ENCODE results near the gene ZNF280D. TPM values are rescaled to one million over a fixed set of nuclear protein-coding genes. Genes with fewer than 3 reads are reported as not detected.

Gene ZNF280D
- total RNA-seq, 1 experiment from 2014 or later, result 28.7 TPM

- Histone ChIP-seq H3K4me3 (ENCODE audit: low read depth, low read length) (no peak overlapping the region), H3K27me3 (replicated peaks; ENCODE audit: control insufficient read depth, insufficient read depth, low read length) (no peaks in the 10 kb centered on the region), H3K4me1 (no peaks in the 10 kb centered on the region), H3K36me3 (ENCODE audit: control insufficient read depth, insufficient read depth, low read length) (no peaks in the 10 kb centered on the region), H3K9me3 (no peaks in the 10 kb centered on the region)
- no peak for DNase-seq
- no peaks in the 10 kb centered on the region for H3K9me3 Mint-ChIP-seq (ENCODE audit: unreplicated experiment)
- ChIA-PET POLR2A (no interaction called here), CTCF (no interaction called here)
- no peak overlapping the region for H3K4me3 Mint-ChIP-seq (ENCODE audit: unreplicated experiment)
- TF ChIP-seq, protein P1, sequence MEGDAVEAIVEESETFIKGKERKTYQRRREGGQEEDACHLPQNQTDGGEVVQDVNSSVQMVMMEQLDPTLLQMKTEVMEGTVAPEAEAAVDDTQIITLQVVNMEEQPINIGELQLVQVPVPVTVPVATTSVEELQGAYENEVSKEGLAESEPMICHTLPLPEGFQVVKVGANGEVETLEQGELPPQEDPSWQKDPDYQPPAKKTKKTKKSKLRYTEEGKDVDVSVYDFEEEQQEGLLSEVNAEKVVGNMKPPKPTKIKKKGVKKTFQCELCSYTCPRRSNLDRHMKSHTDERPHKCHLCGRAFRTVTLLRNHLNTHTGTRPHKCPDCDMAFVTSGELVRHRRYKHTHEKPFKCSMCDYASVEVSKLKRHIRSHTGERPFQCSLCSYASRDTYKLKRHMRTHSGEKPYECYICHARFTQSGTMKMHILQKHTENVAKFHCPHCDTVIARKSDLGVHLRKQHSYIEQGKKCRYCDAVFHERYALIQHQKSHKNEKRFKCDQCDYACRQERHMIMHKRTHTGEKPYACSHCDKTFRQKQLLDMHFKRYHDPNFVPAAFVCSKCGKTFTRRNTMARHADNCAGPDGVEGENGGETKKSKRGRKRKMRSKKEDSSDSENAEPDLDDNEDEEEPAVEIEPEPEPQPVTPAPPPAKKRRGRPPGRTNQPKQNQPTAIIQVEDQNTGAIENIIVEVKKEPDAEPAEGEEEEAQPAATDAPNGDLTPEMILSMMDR (IDR thresholded peaks at IDR 0.05; ENCODE audit: insufficient read depth in 1 of 2, low read depth in 1 of 2, low read length in 1 of 2, severe bottlenecking in 1 of 2, unreplicated experiment in 1 of 2), result no peak
- H3K36me3 Mint-ChIP-seq (ENCODE audit: insufficient read depth, unreplicated experiment), result no peaks in the 10 kb centered on the region
- intact Hi-C loops (cut with micrococcal nuclease; ENCODE audit: unreplicated experiment), result no loop called here
- H3K27me3 Mint-ChIP-seq (ENCODE audit: insufficient read depth, unreplicated experiment), result no peaks in the 10 kb centered on the region
- no TSS peak for BruUV-seq (replicated peaks)
- H3K4me1 Mint-ChIP-seq (ENCODE audit: low read depth, unreplicated experiment), result peaks cover 6% of the 10 kb centered on the region
- H3K27ac Mint-ChIP-seq (ENCODE audit: unreplicated experiment), result no peak overlapping the region
Observed at GRCh38 chr15:56675930-56676329, 57.4 kb downstream of the ZNF280D start.

DNA sequence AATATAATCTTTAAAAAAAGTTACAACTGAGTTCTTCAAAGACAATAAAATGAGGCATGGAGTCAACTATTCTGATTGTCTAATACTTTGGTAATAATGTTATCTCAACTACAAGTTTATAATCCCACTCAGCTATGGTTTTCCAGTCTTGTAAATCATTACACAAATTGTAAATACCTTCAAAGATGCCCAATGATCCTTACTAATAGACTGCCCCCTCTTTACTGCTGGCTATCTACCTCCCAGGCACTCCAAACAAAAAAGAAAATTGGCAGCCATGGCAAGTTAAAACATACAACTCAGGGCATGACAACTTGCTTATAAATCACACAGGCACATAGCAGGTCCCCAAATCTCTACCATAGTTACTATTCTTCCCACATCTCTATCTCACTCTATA, 58.5 kb downstream of the ZNF280D start:
- Mint-ChIP-seq H3K36me3 (ENCODE audit: insufficient read depth, unreplicated experiment) (no peaks in the 10 kb centered on the region), H3K27me3 (ENCODE audit: insufficient read depth, unreplicated experiment) (no peaks in the 10 kb centered on the region), H3K4me1 (ENCODE audit: low read depth, unreplicated experiment) (peaks cover 6% of the 10 kb centered on the region), H3K27ac (ENCODE audit: unreplicated experiment) (no peak overlapping the region), H3K4me3 (ENCODE audit: unreplicated experiment) (no peak overlapping the region), H3K9me3 (ENCODE audit: unreplicated experiment) (no peaks in the 10 kb centered on the region)
- POLR2A ChIA-PET, result no interaction called here
- Histone ChIP-seq H3K9me3 (no peaks in the 10 kb centered on the region), H3K4me3 (ENCODE audit: low read depth, low read length) (no peak overlapping the region), H3K36me3 (ENCODE audit: control insufficient read depth, insufficient read depth, low read length) (no peaks in the 10 kb centered on the region), H3K4me1 (no peaks in the 10 kb centered on the region), H3K27me3 (replicated peaks; ENCODE audit: control insufficient read depth, insufficient read depth, low read length) (no peaks in the 10 kb centered on the region)
- CTCF ChIA-PET, result no interaction called here
- intact Hi-C loops (cut with micrococcal nuclease; ENCODE audit: unreplicated experiment), result no loop called here
- BruUV-seq (replicated peaks), result no TSS peak
- DNase-seq, result peak in 1 of 2 experiments; percentile 3
- TF ChIP-seq, protein P1 (IDR thresholded peaks at IDR 0.05; ENCODE audit: insufficient read depth in 1 of 2, low read depth in 1 of 2, low read length in 1 of 2, severe bottlenecking in 1 of 2, unreplicated experiment in 1 of 2), result no peak

GRCh38 chr15:56672721-56673120, 60.6 kb downstream of the ZNF280D start:
- no peaks in the 10 kb centered on the region for H3K36me3 ChIP-seq (ENCODE audit: control insufficient read depth, insufficient read depth, low read length)
- peaks cover 6% of the 10 kb centered on the region for H3K4me1 Mint-ChIP-seq (ENCODE audit: low read depth, unreplicated experiment)
- POLR2A ChIA-PET, result no interaction called here
- no peaks in the 10 kb centered on the region for H3K27me3 ChIP-seq (replicated peaks; ENCODE audit: control insufficient read depth, insufficient read depth, low read length)
- BruUV-seq (replicated peaks), result no TSS peak
- H3K27me3 Mint-ChIP-seq (ENCODE audit: insufficient read depth, unreplicated experiment), result no peaks in the 10 kb centered on the region
- CTCF ChIA-PET, result no interaction called here
- TF ChIP-seq, protein P1 (IDR thresholded peaks at IDR 0.05; ENCODE audit: insufficient read depth in 1 of 2, low read depth in 1 of 2, low read length in 1 of 2, severe bottlenecking in 1 of 2, unreplicated experiment in 1 of 2), result no peak
- H3K4me3 Mint-ChIP-seq (ENCODE audit: unreplicated experiment), result no peak overlapping the region
- H3K4me1 ChIP-seq, result no peaks in the 10 kb centered on the region
- H3K4me3 ChIP-seq (ENCODE audit: low read depth, low read length), result no peak overlapping the region
- H3K9me3 Mint-ChIP-seq (ENCODE audit: unreplicated experiment), result no peaks in the 10 kb centered on the region
- no peaks in the 10 kb centered on the region for H3K36me3 Mint-ChIP-seq (ENCODE audit: insufficient read depth, unreplicated experiment)
- DNase-seq, result no peak
- intact Hi-C loops (cut with micrococcal nuclease; ENCODE audit: unreplicated experiment), result no loop called here
- H3K27ac Mint-ChIP-seq (ENCODE audit: unreplicated experiment), result no peak overlapping the region
- H3K9me3 ChIP-seq, result no peaks in the 10 kb centered on the region

All from Caco-2 (cell line).